ENCODE measurements around the gene TXNDC8.

TXNDC8 gene

GRCh38 chr9:110259566-110259965 is 78.1 kb downstream of the TXNDC8 start:
- Histone ChIP-seq H2AFZ (ENCODE audit: low read length) (no peak overlapping the region), H3K27me3 (ENCODE audit: insufficient read depth, low read length) (no peaks in the 10 kb centered on the region), H4K20me1 (ENCODE audit: insufficient read depth, low read length) (no peaks in the 10 kb centered on the region), H3K4me3 (ENCODE audit: low read depth, low read length, poor library complexity, severe bottlenecking) (no peak overlapping the region), H3K4me1 (ENCODE audit: insufficient read depth, low read length, severe bottlenecking) (peaks cover 15% of the 10 kb centered on the region), H3K4me2 (ENCODE audit: low read length) (no peak overlapping the region), H3K9me2 (ENCODE audit: low read depth, low read length) (no peaks in the 10 kb centered on the region), H3K79me2 (ENCODE audit: insufficient read depth, low read length) (peaks cover 11% of the 10 kb centered on the region), H3K36me3 (ENCODE audit: insufficient read depth, low read length) (no peaks in the 10 kb centered on the region), H3K27ac (ENCODE audit: low read depth, low read length, poor library complexity, severe bottlenecking) (no peak overlapping the region), H3K9me3 (ENCODE audit: low read length) (no peaks in the 10 kb centered on the region), H3K9ac (ENCODE audit: low read length) (no peak overlapping the region), H3F3A (ENCODE audit: insufficient read depth, low read length) (no peaks in the 10 kb centered on the region)
- TF ChIP-seq CTCF (IDR thresholded peaks at IDR 0.05; ENCODE audit: low read length) (no peak), EZH2 (IDR thresholded peaks at IDR 0.05; ENCODE audit: borderline replicate concordance, low read length) (no peak)

- Histone ChIP-seq H2AFZ (ENCODE audit: low read length) (no peak overlapping the region), H3K79me2 (ENCODE audit: insufficient read depth, low read length) (peaks cover 20% of the 10 kb centered on the region), H3K4me3 (ENCODE audit: low read depth, low read length, poor library complexity, severe bottlenecking) (no peak overlapping the region), H3K36me3 (ENCODE audit: insufficient read depth, low read length) (no peaks in the 10 kb centered on the region), H3K9me2 (ENCODE audit: low read depth, low read length) (no peaks in the 10 kb centered on the region), H3K27ac (ENCODE audit: low read depth, low read length, poor library complexity, severe bottlenecking) (no peak overlapping the region), H3K4me2 (ENCODE audit: low read length) (no peak overlapping the region), H3K9ac (ENCODE audit: low read length) (no peak overlapping the region), H3K9me3 (ENCODE audit: low read length) (no peaks in the 10 kb centered on the region), H3F3A (ENCODE audit: insufficient read depth, low read length) (no peaks in the 10 kb centered on the region), H3K4me1 (ENCODE audit: insufficient read depth, low read length, severe bottlenecking) (peaks cover 24% of the 10 kb centered on the region), H3K27me3 (ENCODE audit: insufficient read depth, low read length) (no peaks in the 10 kb centered on the region), H4K20me1 (ENCODE audit: insufficient read depth, low read length) (no peaks in the 10 kb centered on the region)
- no peak for TF ChIP-seq CTCF (IDR thresholded peaks at IDR 0.05; ENCODE audit: low read length)
- TF ChIP-seq EZH2 (IDR thresholded peaks at IDR 0.05; ENCODE audit: borderline replicate concordance, low read length): no peak
Observed at GRCh38 chr9:110258690-110259091, 79.0 kb downstream of the TXNDC8 start.

GRCh38 chr9:110257956-110258355 is 79.7 kb downstream of the TXNDC8 start:
- Histone ChIP-seq H3K36me3 (ENCODE audit: insufficient read depth, low read length) (no peaks in the 10 kb centered on the region), H3K27me3 (ENCODE audit: insufficient read depth, low read length) (no peaks in the 10 kb centered on the region), H2AFZ (ENCODE audit: low read length) (no peak overlapping the region), H3K79me2 (ENCODE audit: insufficient read depth, low read length) (peaks cover 27% of the 10 kb centered on the region), H4K20me1 (ENCODE audit: insufficient read depth, low read length) (no peaks in the 10 kb centered on the region), H3K9me2 (ENCODE audit: low read depth, low read length) (no peaks in the 10 kb centered on the region), H3F3A (ENCODE audit: insufficient read depth, low read length) (no peaks in the 10 kb centered on the region), H3K4me3 (ENCODE audit: low read depth, low read length, poor library complexity, severe bottlenecking) (no peak overlapping the region), H3K4me2 (ENCODE audit: low read length) (no peak overlapping the region), H3K9ac (ENCODE audit: low read length) (no peak overlapping the region), H3K9me3 (ENCODE audit: low read length) (no peaks in the 10 kb centered on the region), H3K4me1 (ENCODE audit: insufficient read depth, low read length, severe bottlenecking) (peaks cover 31% of the 10 kb centered on the region), H3K27ac (ENCODE audit: low read depth, low read length, poor library complexity, severe bottlenecking) (no peak overlapping the region)
- TF ChIP-seq EZH2 (IDR thresholded peaks at IDR 0.05; ENCODE audit: borderline replicate concordance, low read length) (no peak), CTCF (IDR thresholded peaks at IDR 0.05; ENCODE audit: low read length) (no peak)
